HFF-Myc (cell line): Measurements from ENCODE around the gene SLC34A2.

ENCODE experiments used
- DNase-seq: peaks from one replicate; pipeline ENCODE4 v3.0.0-alpha.2; 2011; ENCODE audit warnings: low read depth; ENCODE audit errors: extremely low read depth
- H3K4me3 ChIP-seq: replicated peaks from 2 replicates; pipeline ENCODE4 v1.5.1; 2011; ENCODE audit warnings: low read depth, mild to moderate bottlenecking, control low read depth, low read length
- TF ChIP-seq, protein P1 (sequence below): IDR thresholded peaks from 2 replicates; pipeline ENCODE4 v1.5.1; 2012; ENCODE audit warnings: mild to moderate bottlenecking, low read depth, low read length, control low read depth; ENCODE audit errors: missing control alignments

The SLC34A2 gene

DNA sequence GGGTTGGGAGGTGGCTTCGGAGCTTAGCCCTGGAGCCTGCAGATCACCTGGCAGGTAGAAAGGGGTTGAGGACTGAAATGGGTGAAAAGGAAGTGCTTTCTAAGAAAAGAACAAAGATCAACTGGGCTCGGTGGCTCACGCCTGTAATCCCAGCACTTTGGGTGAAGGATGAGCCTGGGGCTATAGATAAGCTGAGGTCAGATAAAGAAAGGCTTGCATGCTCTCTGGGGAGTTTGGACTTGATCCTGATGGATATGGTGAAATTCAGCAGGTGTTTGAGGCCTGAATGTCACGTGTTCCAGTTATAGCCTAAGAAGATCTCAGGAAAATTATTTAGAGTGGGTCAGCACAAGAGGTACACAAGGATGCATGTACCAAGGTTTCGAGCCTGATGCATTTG, 40.8 kb downstream of the SLC34A2 start:
- H3K4me3 ChIP-seq, result no peak overlapping the region
- no peak for DNase-seq
- TF ChIP-seq, protein P1, sequence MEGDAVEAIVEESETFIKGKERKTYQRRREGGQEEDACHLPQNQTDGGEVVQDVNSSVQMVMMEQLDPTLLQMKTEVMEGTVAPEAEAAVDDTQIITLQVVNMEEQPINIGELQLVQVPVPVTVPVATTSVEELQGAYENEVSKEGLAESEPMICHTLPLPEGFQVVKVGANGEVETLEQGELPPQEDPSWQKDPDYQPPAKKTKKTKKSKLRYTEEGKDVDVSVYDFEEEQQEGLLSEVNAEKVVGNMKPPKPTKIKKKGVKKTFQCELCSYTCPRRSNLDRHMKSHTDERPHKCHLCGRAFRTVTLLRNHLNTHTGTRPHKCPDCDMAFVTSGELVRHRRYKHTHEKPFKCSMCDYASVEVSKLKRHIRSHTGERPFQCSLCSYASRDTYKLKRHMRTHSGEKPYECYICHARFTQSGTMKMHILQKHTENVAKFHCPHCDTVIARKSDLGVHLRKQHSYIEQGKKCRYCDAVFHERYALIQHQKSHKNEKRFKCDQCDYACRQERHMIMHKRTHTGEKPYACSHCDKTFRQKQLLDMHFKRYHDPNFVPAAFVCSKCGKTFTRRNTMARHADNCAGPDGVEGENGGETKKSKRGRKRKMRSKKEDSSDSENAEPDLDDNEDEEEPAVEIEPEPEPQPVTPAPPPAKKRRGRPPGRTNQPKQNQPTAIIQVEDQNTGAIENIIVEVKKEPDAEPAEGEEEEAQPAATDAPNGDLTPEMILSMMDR, result no peak

DNA sequence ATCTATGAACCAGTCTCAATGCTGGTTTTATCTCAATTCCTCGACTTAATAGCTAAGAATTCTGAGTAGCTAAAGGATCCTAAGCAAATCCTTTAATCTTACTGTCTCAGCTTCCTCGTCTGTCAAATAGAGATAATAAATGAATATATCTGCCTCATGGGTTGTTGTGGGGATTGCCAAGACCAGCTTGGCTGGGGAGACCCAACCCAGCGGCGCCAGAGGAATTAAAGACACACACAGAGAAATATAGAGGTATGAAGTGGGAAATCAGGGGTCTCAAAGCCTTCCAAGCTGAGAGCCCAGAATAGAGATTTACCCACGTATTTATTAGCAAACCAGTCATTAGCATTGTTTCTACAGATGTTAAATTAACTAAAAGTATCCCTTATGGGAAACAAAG, 41.9 kb downstream of the SLC34A2 start:
- no peak for DNase-seq
- TF ChIP-seq, protein P1, result no peak

DNA sequence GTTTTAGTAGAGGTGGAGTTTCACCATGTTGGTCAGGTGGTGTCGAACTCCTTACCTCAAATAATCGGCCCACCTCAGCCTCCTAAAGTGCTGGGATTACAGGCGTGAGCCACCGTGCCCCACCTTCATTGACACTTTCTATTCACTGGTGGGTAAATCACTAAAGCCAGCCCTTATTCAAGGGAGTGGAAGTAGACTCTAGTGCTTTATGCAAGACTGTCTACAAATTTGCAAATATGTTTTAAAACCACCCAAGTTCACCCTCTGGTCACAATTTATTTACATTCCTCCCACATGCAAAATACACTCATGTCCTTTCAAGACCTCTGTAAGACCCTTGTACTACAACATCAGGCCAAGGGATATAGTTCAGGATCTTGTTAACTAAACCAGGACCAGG, 45.0 kb downstream of the SLC34A2 start:
- H3K4me3 ChIP-seq, result no peak overlapping the region
- TF ChIP-seq, protein P1, result no peak
- DNase-seq, result no peak

More for the DNA sequence above, 41.9 kb downstream of the SLC34A2 start:
- no peak overlapping the region for H3K4me3 ChIP-seq

DNA sequence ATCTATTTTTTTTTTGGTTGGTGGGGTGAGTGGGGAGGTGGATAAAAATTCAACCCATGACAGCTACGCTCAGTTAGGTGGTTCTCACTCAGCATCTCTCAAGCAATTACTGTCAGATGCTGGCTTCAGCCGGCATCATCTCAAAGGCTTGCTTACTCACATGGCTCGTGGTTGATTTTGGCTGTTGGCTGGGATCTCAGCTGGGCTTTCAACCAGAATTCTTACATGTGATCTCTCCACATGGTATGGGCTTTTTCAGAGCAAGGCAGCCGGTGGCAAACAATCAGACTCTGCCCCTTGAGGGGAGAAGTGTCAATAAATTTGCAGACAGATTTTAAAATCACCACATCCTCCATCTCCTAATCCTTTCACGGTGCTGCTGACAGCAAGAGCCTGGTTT, 47.2 kb downstream of the SLC34A2 start:
- peak; percentile 11 for DNase-seq
- TF ChIP-seq, protein P1, result no peak
- H3K4me3 ChIP-seq, result no peak overlapping the region

DNA sequence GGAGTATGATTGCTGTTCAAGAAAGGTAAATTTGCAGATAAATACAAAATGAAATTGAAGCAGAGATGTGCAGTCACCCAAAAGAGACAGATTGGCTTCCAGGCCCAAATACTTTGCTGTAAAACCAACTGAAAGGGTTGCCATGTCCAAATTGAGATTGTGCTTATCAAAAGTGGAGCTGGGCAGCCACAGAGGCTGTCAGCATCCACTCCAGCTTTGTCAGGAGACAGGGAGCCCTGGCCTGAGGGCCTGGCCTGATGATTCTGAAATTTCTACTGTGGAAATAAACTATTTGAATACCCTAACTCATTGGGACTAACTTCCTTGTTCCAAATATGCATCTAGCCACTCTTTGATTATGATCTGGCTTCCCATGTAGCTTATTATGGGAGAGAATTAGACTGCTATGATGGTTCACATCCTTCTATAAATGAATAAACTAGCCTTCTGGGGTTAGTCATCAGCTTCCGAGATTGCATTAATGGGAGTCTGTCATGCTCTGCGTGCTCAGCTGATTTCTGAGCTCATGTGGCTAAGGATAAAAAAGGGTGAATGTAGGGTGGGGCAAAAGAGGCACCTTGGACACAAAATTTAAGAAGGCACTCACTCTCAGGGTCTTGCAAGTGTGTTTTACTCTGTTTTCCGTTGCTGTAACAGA, 48.2 kb downstream of the SLC34A2 start:
- TF ChIP-seq, protein P1, result no peak

DNA sequence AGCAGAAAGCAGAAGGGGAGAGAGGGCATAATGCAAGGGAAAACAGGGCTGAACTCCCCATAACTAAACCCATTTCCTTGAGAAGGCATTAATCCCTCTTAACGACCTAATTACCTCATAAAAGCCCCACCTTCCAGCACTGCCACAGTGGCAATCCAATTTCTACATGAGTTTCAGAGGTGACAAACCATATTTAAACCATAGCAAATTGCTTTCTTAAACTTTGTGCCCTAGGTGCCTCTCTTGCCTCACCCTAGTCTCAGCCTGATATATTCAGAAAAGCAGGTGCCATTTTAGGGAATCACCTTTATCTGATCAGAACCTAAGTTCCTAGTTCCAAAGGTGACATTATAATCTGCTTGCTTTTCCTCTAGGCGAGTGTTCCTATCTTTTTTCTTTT, 48.9 kb downstream of the SLC34A2 start:
- DNase-seq, result no peak
- no peak overlapping the region for H3K4me3 ChIP-seq

More for the DNA sequence above, 48.2 kb downstream of the SLC34A2 start:
- H3K4me3 ChIP-seq, result no peak overlapping the region
- DNase-seq, result no peak

DNA sequence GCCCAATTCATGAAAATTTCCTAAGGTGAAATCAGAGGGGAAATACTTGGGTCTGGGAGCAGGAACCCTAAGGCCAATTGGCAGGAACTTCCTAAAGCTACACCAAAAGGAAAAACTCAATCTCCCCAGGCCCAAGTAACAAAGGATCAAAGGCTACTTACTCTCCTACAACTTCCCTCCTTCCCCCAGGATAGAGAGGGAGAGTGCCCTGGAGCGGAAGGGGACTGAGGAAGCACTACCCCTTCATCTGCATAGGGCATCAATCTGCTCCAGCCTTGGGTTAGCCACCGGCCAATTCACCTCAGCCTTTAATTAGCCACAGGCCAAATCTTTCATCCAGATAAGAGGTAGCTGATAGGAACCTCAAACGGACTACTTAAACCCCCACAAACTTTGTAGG, 55.0 kb downstream of the SLC34A2 start:
- no peak overlapping the region for H3K4me3 ChIP-seq
- TF ChIP-seq, protein P1, result no peak
- no peak for DNase-seq

More for the DNA sequence above, 48.9 kb downstream of the SLC34A2 start:
- TF ChIP-seq, protein P1, result no peak
